ENCODE measurements around the gene RWDD3.

Gene RWDD3

DNA sequence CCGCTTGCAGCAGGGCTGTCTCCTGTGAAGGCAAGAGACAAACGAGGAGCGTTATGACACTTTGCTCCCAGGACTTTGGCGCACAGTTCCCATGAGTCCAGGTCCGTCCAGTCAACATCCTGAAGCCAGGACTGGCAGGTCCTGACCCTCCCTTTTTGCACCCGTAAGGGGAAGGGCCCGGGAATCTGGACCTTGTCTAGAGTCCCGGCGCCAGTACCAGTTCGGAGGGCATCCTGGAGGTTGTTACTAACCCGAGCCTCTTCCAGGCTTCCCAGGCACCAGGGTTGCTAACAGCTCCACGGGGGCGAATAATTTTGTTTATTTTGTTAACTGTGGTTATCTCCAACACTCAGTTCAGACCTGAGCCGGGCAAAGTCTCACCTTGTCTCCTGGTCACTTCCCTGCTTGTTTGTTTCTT, 682 bp upstream of the RWDD3 start:
- in situ Hi-C loops (cut with HindIII; ENCODE audit: low sequenced_read_pairs), result no loop called here
- DNase-seq (ENCODE audit: low read depth, low spot score), result no peak
- TF ChIP-seq, protein P1, sequence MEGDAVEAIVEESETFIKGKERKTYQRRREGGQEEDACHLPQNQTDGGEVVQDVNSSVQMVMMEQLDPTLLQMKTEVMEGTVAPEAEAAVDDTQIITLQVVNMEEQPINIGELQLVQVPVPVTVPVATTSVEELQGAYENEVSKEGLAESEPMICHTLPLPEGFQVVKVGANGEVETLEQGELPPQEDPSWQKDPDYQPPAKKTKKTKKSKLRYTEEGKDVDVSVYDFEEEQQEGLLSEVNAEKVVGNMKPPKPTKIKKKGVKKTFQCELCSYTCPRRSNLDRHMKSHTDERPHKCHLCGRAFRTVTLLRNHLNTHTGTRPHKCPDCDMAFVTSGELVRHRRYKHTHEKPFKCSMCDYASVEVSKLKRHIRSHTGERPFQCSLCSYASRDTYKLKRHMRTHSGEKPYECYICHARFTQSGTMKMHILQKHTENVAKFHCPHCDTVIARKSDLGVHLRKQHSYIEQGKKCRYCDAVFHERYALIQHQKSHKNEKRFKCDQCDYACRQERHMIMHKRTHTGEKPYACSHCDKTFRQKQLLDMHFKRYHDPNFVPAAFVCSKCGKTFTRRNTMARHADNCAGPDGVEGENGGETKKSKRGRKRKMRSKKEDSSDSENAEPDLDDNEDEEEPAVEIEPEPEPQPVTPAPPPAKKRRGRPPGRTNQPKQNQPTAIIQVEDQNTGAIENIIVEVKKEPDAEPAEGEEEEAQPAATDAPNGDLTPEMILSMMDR (IDR thresholded peaks at IDR 0.05; ENCODE audit: low read depth, low read length), result no peak

DNA sequence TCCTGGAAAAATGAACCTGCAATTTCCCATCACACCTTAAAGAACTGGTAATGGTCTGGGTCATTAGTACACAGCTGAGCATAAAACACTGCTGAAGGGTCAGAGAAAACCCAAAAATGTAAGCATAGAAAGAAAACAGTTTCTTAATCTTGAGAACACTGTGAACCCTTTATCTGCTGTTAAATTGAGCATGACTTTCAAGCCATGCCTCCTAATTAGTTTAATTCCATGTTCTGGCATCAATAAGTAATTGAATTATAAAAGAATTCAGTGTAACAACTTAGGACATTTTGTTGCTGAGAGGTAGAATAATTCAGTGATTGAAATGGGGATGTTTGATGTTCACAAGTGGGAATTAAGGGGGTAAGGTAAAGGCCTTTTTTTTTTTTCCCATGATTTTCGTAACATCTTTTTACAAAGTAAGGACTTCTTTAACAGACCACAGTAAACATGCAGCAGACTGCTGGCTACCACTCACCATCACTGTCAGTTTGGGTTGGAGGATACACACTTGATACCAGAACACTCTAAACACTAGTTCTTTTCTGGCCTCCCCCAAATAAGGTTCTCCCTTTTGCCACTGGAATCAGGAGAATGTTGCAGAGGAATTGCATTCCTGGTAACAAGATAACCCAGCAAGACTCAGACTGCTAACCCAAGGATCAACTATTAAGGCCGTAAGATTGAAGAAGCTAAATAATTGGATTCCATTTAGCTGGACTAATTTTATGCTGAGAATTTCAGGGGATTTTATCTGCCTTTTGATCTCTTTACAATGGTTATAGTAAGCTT, 3.0 kb downstream of the RWDD3 start:
- no peak for DNase-seq (ENCODE audit: low read depth, low spot score)
- TF ChIP-seq, protein P1 (IDR thresholded peaks at IDR 0.05; ENCODE audit: low read depth, low read length), result no peak
- in situ Hi-C loops (cut with HindIII; ENCODE audit: low sequenced_read_pairs), result no loop called here
- H3K4me3 ChIP-seq (ENCODE audit: low read depth, low read length), result no peak overlapping the region

More for the DNA sequence above, 682 bp upstream of the RWDD3 start:
- peak overlapping the region; percentile 88 for H3K4me3 ChIP-seq (ENCODE audit: low read depth, low read length)

DNA sequence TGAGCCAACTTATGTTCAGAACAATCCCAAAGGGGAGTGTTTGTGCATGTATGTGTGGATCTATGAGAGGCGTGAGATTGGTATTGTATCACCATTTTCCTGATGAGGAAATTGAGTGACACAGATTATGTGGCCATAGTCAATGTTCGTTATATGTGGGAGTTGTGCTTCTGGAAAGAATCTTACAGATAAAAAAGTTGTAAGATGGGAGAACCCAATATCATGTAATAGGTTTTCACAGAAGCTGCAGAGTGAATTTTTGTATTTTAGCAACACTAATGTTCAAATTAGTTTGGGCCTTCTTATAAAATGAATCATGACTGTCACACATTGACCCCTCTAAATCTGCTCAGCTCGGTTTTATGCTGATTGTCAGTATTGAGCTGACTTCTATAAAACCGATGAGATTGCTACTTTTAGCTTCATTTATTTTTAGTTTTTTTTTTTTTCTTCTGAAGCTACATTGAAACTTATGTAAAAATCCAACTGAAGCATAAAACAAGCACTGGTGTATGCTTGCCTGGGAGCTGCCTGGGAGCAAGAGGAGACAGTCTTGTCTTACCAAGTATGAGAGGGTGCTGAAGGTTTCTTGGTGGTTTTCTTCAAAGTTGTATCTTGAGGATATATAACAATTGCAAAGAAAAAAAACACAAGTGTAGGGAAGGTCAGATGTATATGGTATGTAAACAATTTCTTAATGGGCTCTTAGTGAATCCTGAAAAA, 4.1 kb downstream of the RWDD3 start:
- DNase-seq (ENCODE audit: low read depth, low spot score), result no peak
- TF ChIP-seq, protein P1 (IDR thresholded peaks at IDR 0.05; ENCODE audit: low read depth, low read length), result no peak
- in situ Hi-C loops (cut with HindIII; ENCODE audit: low sequenced_read_pairs), result no loop called here
- H3K4me3 ChIP-seq (ENCODE audit: low read depth, low read length), result no peak overlapping the region

DNA sequence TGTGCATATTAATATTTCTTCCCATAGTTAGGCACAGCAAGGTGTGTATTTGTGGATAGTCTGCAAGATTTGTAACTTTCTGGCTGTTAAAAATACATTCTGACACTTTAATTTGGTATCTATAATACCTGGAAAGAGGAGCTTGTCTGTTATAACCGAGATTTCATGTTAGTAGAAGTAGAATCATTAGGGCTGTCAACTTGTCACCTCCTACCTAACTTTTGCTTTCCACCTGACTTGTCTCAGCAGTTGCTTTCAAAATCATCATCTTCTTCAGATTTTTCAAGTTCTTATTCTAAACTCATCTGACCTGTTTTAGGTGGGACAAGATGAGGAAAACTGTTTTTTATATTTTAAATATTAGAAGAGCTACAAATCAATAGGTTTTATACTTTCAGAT, 11.0 kb downstream of the RWDD3 start:
- no peak overlapping the region for H3K4me3 ChIP-seq (ENCODE audit: low read depth, low read length)
- in situ Hi-C loops (cut with HindIII; ENCODE audit: low sequenced_read_pairs), result no loop called here
- TF ChIP-seq, protein P1 (IDR thresholded peaks at IDR 0.05; ENCODE audit: low read depth, low read length), result no peak
- no peak for DNase-seq (ENCODE audit: low read depth, low spot score)

DNA sequence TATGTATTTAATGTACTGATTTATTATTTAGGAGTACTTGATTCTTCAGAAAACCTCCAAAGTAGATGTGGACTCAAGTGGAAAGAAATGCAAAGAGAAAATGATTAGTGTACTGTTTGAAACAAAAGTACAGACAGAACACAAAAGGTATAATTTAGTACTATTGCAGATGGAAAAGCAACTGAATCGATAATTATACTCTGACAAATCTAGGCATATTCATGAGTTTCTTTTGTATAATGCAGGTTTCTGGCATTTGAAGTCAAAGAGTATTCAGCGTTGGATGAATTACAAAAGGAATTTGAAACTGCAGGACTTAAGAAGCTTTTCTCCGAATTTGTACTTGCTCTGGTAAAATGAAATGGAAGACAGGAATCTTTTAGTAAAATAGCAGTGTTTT, 12.5 kb downstream of the RWDD3 start:
- in situ Hi-C loops (cut with HindIII; ENCODE audit: low sequenced_read_pairs), result no loop called here
- TF ChIP-seq, protein P1 (IDR thresholded peaks at IDR 0.05; ENCODE audit: low read depth, low read length), result no peak
- no peak for DNase-seq (ENCODE audit: low read depth, low spot score)
- no peak overlapping the region for H3K4me3 ChIP-seq (ENCODE audit: low read depth, low read length)

DNA sequence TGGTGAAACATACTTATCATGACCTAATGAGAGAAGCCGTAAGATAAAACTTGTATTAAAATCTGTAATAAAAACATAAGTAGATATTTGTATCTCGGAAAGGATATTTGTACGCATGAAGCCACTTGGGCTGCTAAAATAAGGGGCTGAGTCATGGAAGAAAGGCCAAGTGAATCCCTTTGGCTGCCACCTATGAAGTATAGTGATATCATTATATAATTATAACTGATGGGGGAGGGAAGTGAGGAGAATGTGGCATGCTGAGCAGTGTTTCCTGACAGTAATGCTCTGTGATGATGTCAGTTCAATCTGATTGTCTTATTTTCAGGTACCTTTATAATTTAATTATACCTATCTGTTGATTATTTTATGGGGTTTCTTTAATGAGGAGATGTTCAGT, 13.6 kb downstream of the RWDD3 start:
- no peak overlapping the region for H3K4me3 ChIP-seq (ENCODE audit: low read depth, low read length)
- in situ Hi-C loops (cut with HindIII; ENCODE audit: low sequenced_read_pairs), result no loop called here
- TF ChIP-seq, protein P1 (IDR thresholded peaks at IDR 0.05; ENCODE audit: low read depth, low read length), result no peak
- DNase-seq (ENCODE audit: low read depth, low spot score), result no peak
